ENCODE data around the gene KIF5C.
"Not testable (repeated sequence)": the region's sequence is repeated elsewhere in the genome, so short reads cannot be mapped to it uniquely, and the experiment has no call there.

The KIF5C gene

GRCh38 chr2:148967578-148967977, 92.6 kb downstream of the KIF5C start:
- no peak for DNase-seq

GRCh38 chr2:148968301-148968700, 93.3 kb downstream of the KIF5C start:
- DNase-seq = no peak

GRCh38 chr2:148968776-148969319, 93.8 kb downstream of the KIF5C start:
- peak in 1 of 2 experiments; percentile 8 for DNase-seq

- DNase-seq = no peak
These were observed 94.6 kb downstream of the KIF5C start for GRCh38 chr2:148969659-148970061.

GRCh38 chr2:148970385-148970784, 95.4 kb downstream of the KIF5C start:
- DNase-seq = no peak

- DNase-seq = no peak
These were observed 96.5 kb downstream of the KIF5C start for GRCh38 chr2:148971547-148971946.

- DNase-seq = no peak
These were observed 99.1 kb downstream of the KIF5C start for GRCh38 chr2:148974095-148974494.

GRCh38 chr2:148978026-148978685, 103.1 kb downstream of the KIF5C start:
- DNase-seq = no peak

- DNase-seq = no peak
These were observed 103.7 kb downstream of the KIF5C start for GRCh38 chr2:148978706-148979105.

- DNase-seq = no peak
These were observed 104.3 kb downstream of the KIF5C start for GRCh38 chr2:148979164-148979918.

GRCh38 chr2:148979919-148980277, 104.9 kb downstream of the KIF5C start:
- peak; percentile 20 to 63 for DNase-seq

GRCh38 chr2:148980496-148980895, 105.5 kb downstream of the KIF5C start:
- DNase-seq = not testable (repeated sequence)

GRCh38 chr2:148981324-148981723, 106.3 kb downstream of the KIF5C start:
- no peak for DNase-seq

GRCh38 chr2:148981781-148982180, 106.8 kb downstream of the KIF5C start:
- DNase-seq = no peak

GRCh38 chr2:148982282-148982681, 107.3 kb downstream of the KIF5C start:
- no peak for DNase-seq

- no peak for DNase-seq
These were observed 108.9 kb downstream of the KIF5C start for GRCh38 chr2:148983896-148984295.

GRCh38 chr2:148984449-148984848, 109.4 kb downstream of the KIF5C start:
- no peak for DNase-seq

GRCh38 chr2:148987286-148987685, 112.3 kb downstream of the KIF5C start:
- DNase-seq = no peak

- no peak for DNase-seq
These were observed 113.3 kb downstream of the KIF5C start for GRCh38 chr2:148988337-148988736.

GRCh38 chr2:148989882-148990493, 115.0 kb downstream of the KIF5C start:
- DNase-seq = peak; percentile 68 to 74

GRCh38 chr2:148990968-148991367, 115.9 kb downstream of the KIF5C start:
- DNase-seq = no peak

GRCh38 chr2:148992448-148992847, 117.4 kb downstream of the KIF5C start:
- no peak for DNase-seq

GRCh38 chr2:148993351-148993750, 118.3 kb downstream of the KIF5C start:
- DNase-seq = no peak

- peak; percentile 38 to 82 for DNase-seq
These were observed 119.3 kb downstream of the KIF5C start for GRCh38 chr2:148994341-148994740.
